Measurements from ENCODE around the gene CAMKMT. TPM values are rescaled to one million over a fixed set of nuclear protein-coding genes. Genes with fewer than 3 reads are reported as not detected.

The CAMKMT gene
- 23.3 and 26.1 TPM in 2 replicates for total RNA-seq
- 11.5 TPM for total RNA-seq (2013)
- polyA plus RNA-seq: 6.2 and 9.3 TPM in 2 replicates
- polyA minus RNA-seq: 5.7 and 13.0 TPM in 2 replicates

DNA sequence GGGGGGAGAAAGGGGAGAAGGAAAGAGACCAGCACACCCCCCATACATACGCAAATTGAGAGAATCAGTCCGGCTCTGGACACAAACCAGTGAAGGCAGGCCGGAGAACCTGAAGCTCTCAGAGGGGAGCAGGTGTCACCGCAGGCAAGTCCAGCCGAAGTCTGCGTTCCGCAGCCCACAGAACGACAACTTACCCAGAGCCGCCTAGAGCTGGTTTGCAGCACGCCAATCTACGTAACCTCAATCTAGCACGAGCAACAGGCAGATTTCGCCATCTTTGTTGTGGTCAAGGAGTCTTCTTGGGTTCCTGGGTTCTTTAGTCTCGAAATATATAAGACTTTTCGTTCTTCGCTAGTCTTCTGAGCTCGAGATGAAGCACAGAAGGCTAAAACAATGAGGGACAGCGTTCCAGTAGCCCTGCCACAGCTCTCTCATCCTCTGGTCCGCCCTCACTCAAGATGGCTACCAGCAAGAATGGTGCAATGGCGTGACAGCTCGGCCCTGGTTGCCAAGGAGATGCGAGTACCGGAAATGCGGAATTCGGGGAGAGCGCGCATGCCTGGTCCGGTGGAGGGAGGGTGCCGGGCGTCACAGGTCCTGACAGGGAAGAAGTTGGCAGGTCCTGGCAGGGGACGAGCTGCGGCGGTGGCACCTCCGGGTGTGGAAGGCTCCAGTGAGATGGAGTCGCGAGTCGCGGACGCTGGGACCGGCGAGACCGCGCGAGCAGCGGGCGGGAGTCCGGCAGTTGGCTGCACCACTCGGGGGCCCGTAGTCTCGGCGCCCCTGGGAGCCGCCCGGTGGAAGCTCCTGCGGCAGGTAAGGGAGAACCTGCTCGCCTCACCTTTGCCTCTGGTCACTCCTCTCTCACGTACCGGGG lies at the start of gene CAMKMT, which contains the start of gene PREPL:
Gene CAMKMT, plus strand, starts transcription at position 618 of the 877 bp plus-strand sequence.
Gene PREPL, minus strand, starts transcription at position 165 of the 877 bp plus-strand sequence. CDS start 15,152 bp downstream, outside the sequence.
- H3K79me2 ChIP-seq (ENCODE audit: control insufficient read depth, insufficient read depth, low read length): peaks cover 62% of the 10 kb centered on the region
- H3K27ac Mint-ChIP-seq: peak within 1 kb of the TSS; percentile 100
- H3K4me1 Mint-ChIP-seq: peaks cover 34% of the 10 kb centered on the region

More for the DNA sequence above, at the start of gene CAMKMT, which contains the start of gene PREPL:
- Mint-ChIP-seq H3K27me3 (no peaks in the 10 kb centered on the region), H3K9me3 (ENCODE audit: insufficient read depth) (no peaks in the 10 kb centered on the region), H3K4me3 (peak within 1 kb of the TSS; percentile 98)
- peak; percentile 86 for ATAC-seq (ENCODE audit: low read depth)
- peak within 1 kb of the TSS; percentile 94 for H3K9ac ChIP-seq (ENCODE audit: low read length)
- peak within 1 kb of the TSS; percentile 99 to 100 for H3K27ac ChIP-seq (ENCODE audit: low read length in 2 of 2)
- ChIA-PET POLR2A (interaction anchor here (0.6 to 1.9 kb wide), 5 partner anchors 15 to 365 kb away, joined by 3 to 24 read pairs (median 4); partner anchors contain the start of gene PPM1B), CTCF (interaction anchor here (0.7 to 1.8 kb wide), 10 partner anchors 10 to 1224 kb away, joined by 3 to 7 read pairs (median 4); partner anchors contain the start of gene PPM1B)
- intact Hi-C loops (cut with micrococcal nuclease): loop anchor here (1.0 to 5.0 kb wide), 6 partner anchors 193 to 1206 kb away; partner anchors contain the start of genes DYNC2LI1, PPM1B and THADA
- H3K4me1 ChIP-seq (ENCODE audit: control insufficient read depth in 2 of 2, insufficient read depth in 2 of 2, low read length in 2 of 2): peaks cover 17 to 20% of the 10 kb centered on the region in 2 donors
- H3K27me3 ChIP-seq (replicated peaks in 1 of 4; ENCODE audit: control extremely low read depth in 1 of 4, control insufficient read depth in 3 of 4, insufficient read depth in 4 of 4, low read length in 3 of 4): no peaks in the 10 kb centered on the region
- peak within 1 kb of the TSS; percentile 80 to 95 (median 88) for H3K4me3 ChIP-seq (ENCODE audit: control extremely low read depth in 1 of 5, extremely low read depth in 1 of 5, insufficient read depth in 1 of 5, low read depth in 2 of 5, low read length in 4 of 5)
- H4K20me1 ChIP-seq (ENCODE audit: control insufficient read depth, insufficient read depth, low read length, poor library complexity, severe bottlenecking): no peaks in the 10 kb centered on the region
- H3K36me3 ChIP-seq (replicated peaks in 1 of 2; ENCODE audit: control extremely low read depth in 1 of 2, control insufficient read depth in 1 of 2, extremely low read depth in 1 of 2, insufficient read depth in 2 of 2, low read length in 1 of 2): no peaks in the 10 kb centered on the region
- peak within 1 kb of the TSS; percentile 98 for H2AFZ ChIP-seq (ENCODE audit: insufficient read depth, low read depth, low read length, poor library complexity, severe bottlenecking)
- TF ChIP-seq, protein P1, sequence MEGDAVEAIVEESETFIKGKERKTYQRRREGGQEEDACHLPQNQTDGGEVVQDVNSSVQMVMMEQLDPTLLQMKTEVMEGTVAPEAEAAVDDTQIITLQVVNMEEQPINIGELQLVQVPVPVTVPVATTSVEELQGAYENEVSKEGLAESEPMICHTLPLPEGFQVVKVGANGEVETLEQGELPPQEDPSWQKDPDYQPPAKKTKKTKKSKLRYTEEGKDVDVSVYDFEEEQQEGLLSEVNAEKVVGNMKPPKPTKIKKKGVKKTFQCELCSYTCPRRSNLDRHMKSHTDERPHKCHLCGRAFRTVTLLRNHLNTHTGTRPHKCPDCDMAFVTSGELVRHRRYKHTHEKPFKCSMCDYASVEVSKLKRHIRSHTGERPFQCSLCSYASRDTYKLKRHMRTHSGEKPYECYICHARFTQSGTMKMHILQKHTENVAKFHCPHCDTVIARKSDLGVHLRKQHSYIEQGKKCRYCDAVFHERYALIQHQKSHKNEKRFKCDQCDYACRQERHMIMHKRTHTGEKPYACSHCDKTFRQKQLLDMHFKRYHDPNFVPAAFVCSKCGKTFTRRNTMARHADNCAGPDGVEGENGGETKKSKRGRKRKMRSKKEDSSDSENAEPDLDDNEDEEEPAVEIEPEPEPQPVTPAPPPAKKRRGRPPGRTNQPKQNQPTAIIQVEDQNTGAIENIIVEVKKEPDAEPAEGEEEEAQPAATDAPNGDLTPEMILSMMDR (IDR thresholded peaks at IDR 0.05): no peak
- under 1% methylated on average over 57 of the region's 57 CpGs for WGBS (ENCODE audit: insufficient coverage)
- no peaks in the 10 kb centered on the region for H3K9me3 ChIP-seq (ENCODE audit: control extremely low read depth in 1 of 3, control insufficient read depth in 2 of 3, insufficient read depth in 1 of 3, low read length in 2 of 3)
- peak; percentile 99 for DNase-seq
- H3K4me2 ChIP-seq (replicated peaks; ENCODE audit: low read depth, low read length, poor library complexity, severe bottlenecking): peak within 1 kb of the TSS; percentile 91

All from B cell (primary cell).